GM21737 (cell line): Measurements from ENCODE around the gene MRPL11.
"Not testable (repeated sequence)": the region's sequence is repeated elsewhere in the genome, so short reads cannot be mapped to it uniquely, and the experiment has no call there.

ENCODE experiments used
- ATAC-seq: cut with Tn5 transposase; IDR thresholded peaks from one replicate; pipeline ENCODE4 v1.9.1; 2021; ENCODE audit warnings: mild to moderate bottlenecking, moderate library complexity; ENCODE audit not compliant: unreplicated experiment

MRPL11 gene

GRCh38 chr11:66431871-66432329, 6.7 kb downstream of the MRPL11 start:
- not testable (repeated sequence) for ATAC-seq

- not testable (repeated sequence) for ATAC-seq
These were observed 7.4 kb downstream of the MRPL11 start for GRCh38 chr11:66431287-66431686.

- no peak for ATAC-seq
These were observed 8.6 kb downstream of the MRPL11 start for GRCh38 chr11:66429983-66430602.

- ATAC-seq: no peak
These were observed 9.7 kb downstream of the MRPL11 start for GRCh38 chr11:66428933-66429332.

GRCh38 chr11:66426314-66426713, 12.3 kb downstream of the MRPL11 start:
- ATAC-seq: no peak

- ATAC-seq: no peak
These were observed 17.0 kb downstream of the MRPL11 start for GRCh38 chr11:66421492-66422205.

- ATAC-seq: no peak
These were observed 17.8 kb downstream of the MRPL11 start, which contains the start of gene NPAS4 for GRCh38 chr11:66420671-66421476. NPAS4 (plus strand) TSS chr11:66421035; CDS start chr11:66421180, 145 bp downstream.

GRCh38 chr11:66419825-66420224, 18.8 kb downstream of the MRPL11 start:
- ATAC-seq: no peak

GRCh38 chr11:66418986-66419308, 19.7 kb downstream of the MRPL11 start:
- ATAC-seq: no peak

GRCh38 chr11:66418168-66418985, 20.3 kb downstream of the MRPL11 start:
- ATAC-seq: no peak

GRCh38 chr11:66417000-66417399, 21.6 kb downstream of the MRPL11 start:
- no peak for ATAC-seq

GRCh38 chr11:66415423-66415822, 23.2 kb downstream of the MRPL11 start:
- no peak for ATAC-seq

GRCh38 chr11:66414120-66414934, 24.3 kb downstream of the MRPL11 start:
- ATAC-seq: no peak

- ATAC-seq: no peak
These were observed 25.5 kb downstream of the MRPL11 start for GRCh38 chr11:66413167-66413566.

- no peak for ATAC-seq
These were observed 26.5 kb downstream of the MRPL11 start for GRCh38 chr11:66412110-66412509.

- no peak for ATAC-seq
These were observed 27.3 kb downstream of the MRPL11 start for GRCh38 chr11:66411323-66411722.

GRCh38 chr11:66410191-66410590, 28.5 kb downstream of the MRPL11 start:
- ATAC-seq: no peak

GRCh38 chr11:66409226-66409625, 29.4 kb downstream of the MRPL11 start:
- ATAC-seq: no peak

- ATAC-seq: no peak
These were observed 30.0 kb downstream of the MRPL11 start for GRCh38 chr11:66408488-66409214.
